Measurements from ENCODE around the gene SERPINF2. TPM values are rescaled to one million over a fixed set of nuclear protein-coding genes. Genes with fewer than 3 reads are reported as not detected.

The SERPINF2 gene
- polyA plus RNA-seq, 1 donor from 2014 or later = not detected

GRCh38 chr17:1735418-1735817 is 7.3 kb upstream of the SERPINF2 start:
- no peak overlapping the region for H3K27ac ChIP-seq (ENCODE audit: low read length)
- H3F3A ChIP-seq (ENCODE audit: insufficient read depth, low read length, poor library complexity, severe bottlenecking) = no peaks in the 10 kb centered on the region
- TF ChIP-seq MXI1 (conservative IDR thresholded peaks at IDR 0.05; ENCODE audit: poor library complexity, severe bottlenecking) = no peak
- TF ChIP-seq REST (IDR thresholded peaks at IDR 0.05; ENCODE audit: borderline replicate concordance) = no peak
- no peak for TF ChIP-seq POLR2AphosphoS5 (IDR thresholded peaks at IDR 0.05)
- no peak for TF ChIP-seq SMC3 (conservative IDR thresholded peaks at IDR 0.05; ENCODE audit: poor library complexity)
- no peak for TF ChIP-seq RAD21 (conservative IDR thresholded peaks at IDR 0.05)
- TF ChIP-seq EZH2 (IDR thresholded peaks at IDR 0.05; ENCODE audit: borderline replicate concordance, insufficient read depth, low read length, poor library complexity, severe bottlenecking) = no peak
- TF ChIP-seq EP300 (conservative IDR thresholded peaks at IDR 0.05; ENCODE audit: poor library complexity, severe bottlenecking) = no peak
- no peak for TF ChIP-seq TAF1 (IDR thresholded peaks at IDR 0.05; ENCODE audit: low read depth)
- no peak for TF ChIP-seq CTCF (IDR thresholded peaks at IDR 0.05; ENCODE audit: poor library complexity, severe bottlenecking)
- H3K4me3 ChIP-seq (ENCODE audit: low read length) = no peak overlapping the region
- no peak overlapping the region for H3K4me2 ChIP-seq (ENCODE audit: low read length)
- no peak overlapping the region for H3K9ac ChIP-seq (ENCODE audit: low read length)
- no peaks in the 10 kb centered on the region for H4K20me1 ChIP-seq (ENCODE audit: insufficient read depth)
- H3K36me3 ChIP-seq (ENCODE audit: insufficient read depth, low read length) = no peaks in the 10 kb centered on the region
- H3K79me2 ChIP-seq (replicated peaks; ENCODE audit: insufficient read depth, low read length) = no peaks in the 10 kb centered on the region
- no peaks in the 10 kb centered on the region for H3K27me3 ChIP-seq (ENCODE audit: insufficient read depth, low read depth, low read length)
- H2AFZ ChIP-seq (ENCODE audit: low read depth, low read length) = no peak overlapping the region
- H3K9me2 ChIP-seq (ENCODE audit: insufficient read depth, low read length) = no peaks in the 10 kb centered on the region
- no peaks in the 10 kb centered on the region for H3K9me3 ChIP-seq (ENCODE audit: low read length)

- H2AFZ ChIP-seq (ENCODE audit: low read depth, low read length) = no peak overlapping the region
Measured at GRCh38 chr17:1735834-1736347, 6.8 kb upstream of the SERPINF2 start.

More at GRCh38 chr17:1735834-1736347, 6.8 kb upstream of the SERPINF2 start:
- Histone ChIP-seq H3K27me3 (ENCODE audit: insufficient read depth, low read depth, low read length) (no peaks in the 10 kb centered on the region), H3K9me2 (ENCODE audit: insufficient read depth, low read length) (no peaks in the 10 kb centered on the region), H3K27ac (ENCODE audit: low read length) (no peak overlapping the region), H3K36me3 (ENCODE audit: insufficient read depth, low read length) (no peaks in the 10 kb centered on the region), H3K4me3 (ENCODE audit: low read length) (no peak overlapping the region), H4K20me1 (ENCODE audit: insufficient read depth) (no peaks in the 10 kb centered on the region), H3K4me2 (ENCODE audit: low read length) (no peak overlapping the region), H3K9ac (ENCODE audit: low read length) (no peak overlapping the region), H3K79me2 (replicated peaks; ENCODE audit: insufficient read depth, low read length) (no peaks in the 10 kb centered on the region), H3F3A (ENCODE audit: insufficient read depth, low read length, poor library complexity, severe bottlenecking) (no peaks in the 10 kb centered on the region), H3K9me3 (ENCODE audit: low read length) (no peaks in the 10 kb centered on the region)
- TF ChIP-seq REST (IDR thresholded peaks at IDR 0.05; ENCODE audit: borderline replicate concordance) (no peak), EZH2 (IDR thresholded peaks at IDR 0.05; ENCODE audit: borderline replicate concordance, insufficient read depth, low read length, poor library complexity, severe bottlenecking) (no peak), EP300 (conservative IDR thresholded peaks at IDR 0.05; ENCODE audit: poor library complexity, severe bottlenecking) (no peak), TAF1 (IDR thresholded peaks at IDR 0.05; ENCODE audit: low read depth) (no peak), POLR2AphosphoS5 (IDR thresholded peaks at IDR 0.05) (no peak), SMC3 (conservative IDR thresholded peaks at IDR 0.05; ENCODE audit: poor library complexity) (no peak), MXI1 (conservative IDR thresholded peaks at IDR 0.05; ENCODE audit: poor library complexity, severe bottlenecking) (no peak), CTCF (IDR thresholded peaks at IDR 0.05; ENCODE audit: poor library complexity, severe bottlenecking) (no peak), RAD21 (conservative IDR thresholded peaks at IDR 0.05) (no peak)

All from neural cell (in vitro differentiated cells).